Epithelial cell of esophagus (primary cell): ENCODE measurements around the gene ST6GALNAC6.

Experiments used
- DNase-seq: peaks from one replicate; pipeline ENCODE4 v3.0.0; 2010; ENCODE audit warnings: low read depth
- H3K4me3 ChIP-seq: 2 replicates; pipeline ENCODE4 v1.5.1; 2011; ENCODE audit warnings: mild to moderate bottlenecking, low read length, control low read depth
- CTCF ChIP-seq: IDR thresholded peaks from 2 replicates; pipeline ENCODE4 v1.5.1; 2011; ENCODE audit warnings: low read depth, mild to moderate bottlenecking, low read length, control low read depth, inconsistent platforms; ENCODE audit not compliant: insufficient read depth; ENCODE audit errors: missing control alignments

Gene ST6GALNAC6

GRCh38 chr9:127931092-127931881 is 31.9 kb upstream of the ST6GALNAC6 start:
- H3K4me3 ChIP-seq: peak overlapping the region; percentile 35
- TF ChIP-seq CTCF: no peak
- peak; percentile 54 for DNase-seq

- peak within 1 kb of the TSS; percentile 35 for H3K4me3 ChIP-seq
- TF ChIP-seq CTCF: no peak
- peak; percentile 79 for DNase-seq
These were observed 31.1 kb upstream of the ST6GALNAC6 start, which contains the start of gene PIP5KL1 for GRCh38 chr9:127930231-127931091. TSS of gene PIP5KL1 (minus strand) at chr9:127930777. CDS start at chr9:127930752, 25 bp downstream.

- no peak overlapping the region for H3K4me3 ChIP-seq
- TF ChIP-seq CTCF: no peak
- DNase-seq: no peak
These were observed 30.2 kb upstream of the ST6GALNAC6 start for GRCh38 chr9:127929625-127929979.

DNA sequence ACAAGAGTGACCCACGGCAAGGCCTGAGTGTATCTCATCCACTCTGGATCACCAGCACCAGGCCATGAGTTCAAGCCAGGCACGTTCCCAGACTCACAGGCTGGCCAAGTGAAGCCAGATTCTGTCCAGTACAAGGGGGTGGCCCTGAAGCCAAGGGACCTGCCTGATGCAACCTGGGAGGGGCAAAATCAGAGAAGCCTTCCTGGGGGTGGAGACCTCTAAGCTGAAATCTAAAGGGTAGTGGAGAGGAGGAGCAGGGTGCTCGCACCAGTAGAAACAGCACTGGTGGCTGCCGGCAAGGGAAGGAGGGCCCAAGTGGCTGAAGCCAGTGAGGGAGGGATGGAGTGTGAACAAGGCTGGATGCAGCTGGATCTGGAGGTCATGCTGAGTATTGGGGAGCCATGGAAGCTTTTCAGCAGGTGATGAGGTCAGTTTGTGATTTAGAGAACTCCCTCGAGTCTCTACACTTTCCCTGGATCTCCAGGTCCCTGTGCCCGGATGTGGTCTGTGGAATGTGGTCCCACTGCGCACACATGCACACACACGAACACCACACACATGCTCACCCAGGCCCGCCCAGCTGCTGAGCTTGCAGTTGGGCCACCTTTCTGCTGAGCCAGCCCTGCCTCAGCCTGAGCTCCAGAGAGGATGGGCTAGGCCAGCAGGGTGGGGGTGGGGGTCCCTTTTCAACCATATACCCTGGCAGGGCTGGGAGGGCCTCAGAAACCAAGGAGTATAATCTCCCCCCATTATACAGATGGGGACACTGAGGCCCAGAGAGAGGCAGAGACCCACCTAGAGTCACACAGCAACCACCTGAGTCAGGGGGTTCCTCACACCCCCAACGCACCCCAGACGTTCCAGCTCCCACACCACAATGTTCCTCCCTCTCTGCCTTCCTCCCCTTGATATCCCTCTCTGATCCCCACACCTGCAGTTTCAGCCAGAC is 29.5 kb upstream of the ST6GALNAC6 start:
- no peak for DNase-seq
- no peak for TF ChIP-seq CTCF
- no peak overlapping the region for H3K4me3 ChIP-seq

DNA sequence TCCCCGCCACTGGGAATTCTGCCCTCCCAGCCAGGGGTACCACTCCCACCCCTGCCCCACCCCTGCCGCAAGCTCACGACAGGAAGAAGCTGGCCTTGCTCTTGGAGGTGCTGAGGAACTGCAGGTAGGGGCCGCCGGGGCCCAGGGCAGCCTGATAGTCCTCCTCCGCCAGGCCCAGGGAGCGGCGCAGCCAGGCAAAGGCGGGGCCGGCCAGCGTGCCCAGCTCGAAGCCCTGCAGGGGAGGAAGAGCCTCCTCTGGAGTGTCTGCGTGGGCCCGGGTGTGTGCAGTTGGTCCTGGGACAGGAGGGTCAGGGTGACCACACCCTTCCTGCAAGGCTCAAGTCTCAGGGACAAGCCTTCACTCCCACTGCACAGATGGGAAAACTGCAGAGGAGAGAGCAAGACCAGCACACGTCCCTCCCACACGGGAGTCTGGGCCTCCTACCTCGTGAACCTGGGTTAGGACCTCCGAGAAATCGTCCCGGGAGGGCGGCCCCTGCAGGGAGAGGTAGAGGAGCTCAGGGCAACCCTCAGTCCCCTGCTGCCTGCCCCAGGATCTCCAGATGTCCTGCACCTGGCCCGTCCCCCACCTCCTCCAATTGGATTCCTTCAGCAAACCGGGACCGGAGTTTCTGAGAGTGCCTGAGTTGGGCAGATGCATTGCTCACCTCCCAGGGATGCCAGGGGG is 28.7 kb upstream of the ST6GALNAC6 start:
- DNase-seq: no peak
- H3K4me3 ChIP-seq: peak overlapping the region; percentile 29
- TF ChIP-seq CTCF: no peak
